Endometrial microvascular endothelial cells (primary cell): ENCODE data around the gene MYLIP. TPM values are rescaled to one million over a fixed set of nuclear protein-coding genes. Genes with fewer than 3 reads are reported as not detected.

Experiments
- in situ Hi-C: cut with HindIII; loops from 2 replicates; pipeline ENCODE4 v1.10.0; 2017; ENCODE audit warnings: low sequenced_read_pairs, low pct_unique_long_range_greater_than_20kb; ENCODE audit errors: inconsistent ontology term
- total RNA-seq: library from RNA; depleted of rRNA; stranded (reverse); fragments of >200 nt; gene quantifications from one replicate; pipeline ENCODE4 v1.2.3, GENCODE V29; 2015; ENCODE audit errors: inconsistent ontology term

MYLIP gene
- total RNA-seq, 1 donor from 2014 or later, result 5.4 TPM

DNA sequence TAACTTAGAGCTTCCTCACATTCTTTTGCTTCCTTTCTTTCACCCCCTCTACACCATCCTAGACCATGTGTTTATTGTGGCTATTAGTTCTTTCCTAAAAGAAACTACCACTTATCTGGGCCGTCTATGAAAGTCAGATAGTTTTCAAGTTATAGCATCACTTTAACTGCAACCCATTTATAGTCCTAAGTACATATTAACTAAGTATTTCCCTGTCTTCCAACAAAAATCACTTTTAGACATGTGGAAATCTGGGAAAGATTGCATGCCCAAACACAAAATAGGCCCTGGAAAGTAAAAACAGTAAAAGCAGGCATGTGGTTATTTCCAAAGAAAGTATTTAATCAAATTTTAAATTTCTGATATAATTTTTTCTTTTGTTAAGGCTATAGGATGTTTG lies 5.5 kb downstream of the MYLIP start:
- in situ Hi-C loops, result no loop called here

DNA sequence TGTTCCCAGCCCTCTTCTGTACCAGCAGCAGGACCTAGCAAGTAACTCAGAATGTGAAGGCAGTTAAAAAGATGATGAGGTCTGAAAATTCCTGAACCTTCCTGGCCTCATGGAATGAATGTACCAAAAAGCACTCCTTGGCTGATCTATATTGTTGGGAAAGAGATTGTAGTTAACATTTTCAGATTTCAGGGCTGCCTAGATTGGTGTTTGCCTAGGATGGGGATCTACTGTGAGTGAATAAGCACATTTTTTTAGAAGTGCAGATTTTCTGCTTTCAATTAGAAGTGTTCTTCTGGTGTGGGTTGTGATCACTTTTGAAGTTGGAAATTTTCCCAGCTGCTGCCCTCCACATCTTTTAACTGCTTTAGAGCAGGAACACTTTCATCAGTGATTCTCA lies 6.2 kb downstream of the MYLIP start:
- in situ Hi-C loops, result no loop called here

DNA sequence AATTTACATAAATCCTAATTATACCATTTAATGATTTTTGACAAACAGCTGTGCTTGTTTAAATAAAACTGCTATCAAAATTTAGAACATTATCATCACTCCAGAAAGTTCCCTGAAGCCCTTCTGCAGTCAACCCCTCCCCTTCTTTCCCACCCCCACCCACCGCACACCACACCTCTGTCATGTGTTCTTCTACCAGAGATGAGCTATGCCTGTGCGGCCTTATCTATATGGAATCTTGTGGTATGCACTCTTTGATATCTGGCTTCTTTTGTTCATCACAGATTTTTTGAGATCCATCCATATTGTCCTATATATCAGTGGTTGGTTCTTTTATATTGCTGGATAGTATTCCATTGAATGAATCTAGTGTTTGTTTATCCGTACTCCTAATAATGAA lies 7.2 kb downstream of the MYLIP start:
- in situ Hi-C loops, result no loop called here

DNA sequence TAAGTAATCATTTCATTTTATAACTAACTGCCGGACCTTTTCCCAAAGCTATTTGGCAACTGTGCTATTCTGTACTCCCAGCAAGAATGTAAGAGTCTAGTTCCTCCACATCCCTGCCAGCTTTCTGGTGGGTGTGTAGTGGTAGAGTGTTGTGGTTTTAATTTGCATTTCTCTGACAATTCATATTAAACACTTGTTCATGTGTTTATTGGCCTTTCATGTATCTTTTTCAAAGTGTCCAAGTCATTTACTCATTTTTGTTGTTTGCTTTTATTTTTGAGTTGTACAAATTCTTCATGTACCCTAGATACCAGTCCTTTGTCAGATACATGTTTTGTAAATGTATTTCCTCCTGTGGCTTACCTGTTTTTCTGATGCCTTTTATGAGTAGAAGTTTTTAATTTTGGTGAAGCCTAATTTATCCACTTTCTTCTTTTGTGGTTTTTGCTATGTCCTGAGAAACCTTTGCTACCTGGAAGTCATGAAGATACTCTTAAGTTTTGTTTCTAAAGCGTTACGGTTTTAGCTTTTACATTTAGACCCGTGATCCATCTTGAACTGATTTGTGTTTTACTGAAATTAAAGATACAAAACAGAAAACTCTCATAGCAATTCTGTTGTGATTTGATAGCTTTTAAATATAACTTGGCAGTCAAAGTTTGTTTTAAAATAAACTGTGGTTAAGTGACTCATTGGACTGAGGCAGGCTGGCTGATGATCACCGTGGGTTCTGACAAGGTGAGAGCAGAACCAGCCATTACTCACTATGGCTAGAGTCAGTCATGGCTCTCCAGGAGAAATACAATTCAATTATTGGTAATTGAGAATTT lies 8.0 kb downstream of the MYLIP start:
- in situ Hi-C loops, result no loop called here

DNA sequence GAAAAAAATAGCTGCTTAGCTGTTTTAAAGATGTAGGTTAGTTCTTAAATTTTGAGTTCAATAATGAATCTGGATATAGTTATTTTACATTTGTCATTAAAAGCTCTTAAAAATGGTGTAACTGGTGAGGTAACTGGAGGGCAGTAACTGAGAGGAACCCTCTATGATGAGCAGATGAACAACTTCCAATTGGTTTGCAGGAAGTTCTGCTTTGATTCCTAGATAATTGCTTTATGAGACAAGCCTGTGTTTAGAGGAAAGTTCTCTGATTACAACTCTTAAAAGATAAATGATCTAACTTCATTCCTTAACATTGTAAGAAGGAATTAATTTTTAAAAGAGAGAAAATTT lies 8.5 kb downstream of the MYLIP start:
- in situ Hi-C loops, result no loop called here

DNA sequence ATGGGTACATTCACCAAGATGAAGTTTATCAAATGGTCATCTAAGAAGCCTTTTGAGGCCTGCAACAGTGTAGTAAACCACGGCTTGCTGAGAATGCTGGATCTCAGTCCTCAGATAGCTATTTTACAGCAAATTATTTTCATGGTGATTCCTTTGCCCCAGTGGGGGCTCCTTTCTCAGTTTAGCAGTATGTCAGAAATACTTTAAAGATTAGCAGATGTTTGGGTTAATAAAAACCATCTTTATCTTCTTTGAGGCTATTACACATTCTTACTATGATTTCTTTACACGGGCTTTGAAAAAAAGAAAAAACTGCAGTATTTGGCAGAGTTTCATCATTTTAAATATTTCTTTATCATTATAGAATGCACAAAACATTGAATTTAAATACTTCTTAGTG lies 10.7 kb downstream of the MYLIP start:
- in situ Hi-C loops, result no loop called here

DNA sequence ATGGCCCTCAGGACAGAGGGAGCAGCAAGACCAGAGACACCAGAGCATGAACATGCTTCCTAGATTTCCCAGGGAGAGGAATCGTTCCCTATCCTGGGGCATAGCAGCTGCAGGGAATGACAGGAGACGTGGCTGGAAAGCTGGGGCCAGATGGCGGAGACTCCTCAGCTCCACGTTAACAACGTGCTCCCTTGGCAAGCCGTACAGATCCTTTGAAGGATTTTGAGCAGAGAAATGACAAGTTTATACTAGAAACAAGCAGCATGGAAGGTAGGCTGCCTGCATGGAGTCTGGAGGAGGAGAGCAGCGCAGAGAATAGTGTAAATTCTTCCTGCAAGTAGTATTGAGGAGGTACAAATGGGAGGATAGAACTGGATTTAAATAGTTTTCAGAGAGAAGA lies 11.7 kb downstream of the MYLIP start:
- in situ Hi-C loops, result no loop called here

DNA sequence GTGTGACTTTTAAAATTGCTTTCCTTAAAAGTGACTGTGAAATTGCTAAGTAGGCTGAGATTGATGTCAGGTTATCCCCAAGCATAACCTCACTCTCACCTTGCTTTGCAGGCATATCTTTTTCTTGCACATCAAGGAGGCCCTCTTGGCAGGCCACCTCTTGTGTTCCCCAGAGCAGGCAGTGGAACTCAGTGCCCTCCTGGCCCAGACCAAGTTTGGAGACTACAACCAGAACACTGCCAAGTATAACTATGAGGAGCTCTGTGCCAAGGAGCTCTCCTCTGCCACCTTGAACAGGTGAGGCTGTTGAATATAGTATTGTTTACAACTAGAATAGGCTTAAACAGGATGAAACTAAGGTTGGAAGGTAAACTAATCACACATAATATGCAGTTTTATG lies 12.6 kb downstream of the MYLIP start:
- in situ Hi-C loops, result no loop called here

DNA sequence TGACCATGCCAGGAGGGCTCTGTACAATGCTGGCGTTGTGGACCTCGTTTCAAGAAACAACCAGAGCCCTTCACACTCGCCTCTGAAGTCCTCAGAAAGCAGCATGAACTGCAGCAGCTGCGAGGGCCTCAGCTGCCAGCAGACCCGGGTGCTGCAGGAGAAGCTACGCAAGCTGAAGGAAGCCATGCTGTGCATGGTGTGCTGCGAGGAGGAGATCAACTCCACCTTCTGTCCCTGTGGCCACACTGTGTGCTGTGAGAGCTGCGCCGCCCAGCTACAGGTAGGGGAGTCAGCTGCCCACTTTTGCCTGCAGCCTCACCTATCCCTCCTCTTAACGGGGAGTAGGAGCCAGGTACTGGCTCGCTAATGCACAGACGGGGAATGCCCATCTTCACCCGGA lies 16.2 kb downstream of the MYLIP start:
- in situ Hi-C loops, result no loop called here

DNA sequence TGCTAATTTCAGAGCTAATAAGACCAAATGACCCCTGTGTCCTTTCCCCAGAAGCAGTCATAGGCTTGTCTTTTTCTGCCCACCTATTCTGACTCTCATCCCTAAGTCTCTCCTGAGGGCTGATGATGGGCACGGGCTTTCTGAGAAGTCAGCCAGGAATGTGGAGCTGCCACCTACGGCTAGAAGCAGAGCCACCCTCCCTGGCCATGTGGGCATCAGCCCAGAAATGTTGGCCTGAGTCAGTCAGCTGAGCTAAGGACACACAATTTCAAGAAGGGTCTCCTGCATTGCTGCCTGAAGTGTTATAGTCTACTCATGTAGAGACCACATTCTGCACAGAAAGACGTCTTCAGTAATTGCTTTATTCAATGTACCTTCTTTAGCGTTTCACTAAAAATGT lies 17.1 kb downstream of the MYLIP start:
- in situ Hi-C loops, result no loop called here

DNA sequence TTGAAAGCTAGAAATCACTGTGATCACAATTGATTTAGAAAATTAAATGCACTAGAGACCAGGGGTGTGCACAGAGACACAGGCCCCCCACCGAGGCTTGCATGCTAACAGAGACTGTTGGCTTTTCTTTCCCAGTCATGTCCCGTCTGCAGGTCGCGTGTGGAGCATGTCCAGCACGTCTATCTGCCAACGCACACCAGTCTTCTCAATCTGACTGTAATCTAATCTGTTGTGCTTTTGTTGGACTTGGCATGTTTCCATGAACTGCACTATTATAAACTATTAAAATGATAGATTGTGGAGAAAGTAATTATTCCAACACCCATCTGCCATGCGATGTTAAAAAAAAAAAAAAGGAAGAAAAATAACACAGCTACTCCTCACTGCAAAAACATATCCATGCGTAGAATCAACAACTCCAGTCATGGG lies 17.7 kb downstream of the MYLIP start:
- in situ Hi-C loops, result no loop called here

DNA sequence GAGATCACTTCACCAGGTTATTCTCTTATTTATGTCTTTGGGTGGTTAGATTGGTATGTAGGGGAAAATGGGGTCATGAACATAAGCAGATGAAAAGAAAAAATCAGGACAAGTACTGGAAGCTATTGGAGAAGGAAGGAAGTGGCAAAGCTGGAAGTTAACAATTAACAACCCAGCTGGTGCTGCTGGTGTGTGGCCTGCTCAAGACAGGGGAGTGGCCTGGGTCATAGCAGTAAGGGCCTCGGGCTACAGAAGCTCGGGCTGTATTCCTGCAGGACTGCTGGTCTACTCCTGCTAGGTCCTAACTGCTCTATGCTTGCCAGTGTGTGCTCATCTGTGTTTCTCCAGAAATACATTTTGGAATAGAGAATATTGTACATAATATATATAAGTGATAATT lies 19.6 kb downstream of the MYLIP start:
- in situ Hi-C loops, result no loop called here

DNA sequence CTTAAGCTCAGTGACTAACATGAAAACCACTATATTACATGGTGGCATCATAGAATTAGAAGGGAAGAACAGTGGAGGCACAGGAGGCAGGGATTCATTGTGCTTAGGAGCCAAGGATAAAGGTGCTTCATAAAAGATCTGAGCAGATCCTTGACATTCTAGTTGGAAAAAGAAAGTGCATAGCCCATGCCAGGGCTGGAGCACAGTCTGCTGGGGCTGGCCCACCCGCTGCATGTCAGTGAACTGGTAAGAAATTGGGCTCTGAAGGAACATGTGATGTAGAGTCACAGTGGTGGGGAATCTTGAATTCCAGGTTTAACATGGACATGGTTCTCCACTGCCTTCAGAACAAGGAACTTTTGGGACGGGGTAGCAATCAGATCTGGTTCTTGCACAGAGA lies 20.4 kb downstream of the MYLIP start:
- in situ Hi-C loops, result no loop called here

DNA sequence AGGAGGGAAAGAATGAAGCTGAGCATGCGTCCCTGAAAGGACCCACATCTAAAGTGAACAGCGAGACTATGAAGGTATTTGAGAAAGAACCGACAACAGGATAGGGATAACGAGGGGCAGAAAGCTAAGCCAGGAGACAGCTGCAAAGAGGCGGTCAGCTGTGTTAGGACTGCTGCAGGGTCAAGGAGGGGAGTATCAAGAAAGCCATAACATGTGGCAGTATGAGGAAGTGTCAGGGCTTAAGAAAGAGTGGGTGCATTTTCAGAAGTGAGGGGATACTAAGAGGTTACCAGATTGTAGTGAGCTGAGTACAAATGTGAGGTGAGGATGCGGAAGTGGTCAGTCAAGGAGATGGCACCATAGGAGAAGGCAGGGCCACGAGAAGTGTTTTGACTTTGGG lies 21.2 kb downstream of the MYLIP start:
- in situ Hi-C loops, result no loop called here

DNA sequence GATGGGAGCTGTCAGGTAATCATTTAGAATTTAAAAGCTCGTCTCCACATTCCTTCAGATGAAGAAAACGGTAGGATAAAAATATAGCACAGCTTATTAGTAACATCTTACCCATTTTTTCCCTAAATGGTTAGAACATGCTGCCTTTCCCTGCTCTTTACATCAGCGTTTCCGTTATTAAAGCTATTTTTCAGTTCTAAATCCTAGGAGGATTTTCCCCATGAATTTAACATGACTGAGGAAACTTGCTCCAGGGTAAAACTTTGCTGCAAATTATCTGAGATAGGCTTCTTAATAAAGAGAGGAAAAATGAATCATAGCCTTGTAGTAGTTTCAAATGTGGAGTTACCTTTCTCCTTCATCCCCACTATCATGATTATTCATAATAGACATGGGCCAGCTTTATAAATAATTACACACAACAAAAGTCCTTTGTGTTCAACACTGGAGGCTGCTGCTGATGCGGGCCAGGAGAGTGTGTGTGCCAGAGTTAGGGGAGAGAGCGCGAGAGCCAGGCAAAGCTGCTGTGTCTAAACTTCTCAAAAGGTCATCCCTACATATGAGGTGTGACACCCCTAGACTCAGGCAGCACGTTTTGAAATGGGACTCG lies 24.4 kb downstream of the MYLIP start:
- in situ Hi-C loops, result no loop called here

DNA sequence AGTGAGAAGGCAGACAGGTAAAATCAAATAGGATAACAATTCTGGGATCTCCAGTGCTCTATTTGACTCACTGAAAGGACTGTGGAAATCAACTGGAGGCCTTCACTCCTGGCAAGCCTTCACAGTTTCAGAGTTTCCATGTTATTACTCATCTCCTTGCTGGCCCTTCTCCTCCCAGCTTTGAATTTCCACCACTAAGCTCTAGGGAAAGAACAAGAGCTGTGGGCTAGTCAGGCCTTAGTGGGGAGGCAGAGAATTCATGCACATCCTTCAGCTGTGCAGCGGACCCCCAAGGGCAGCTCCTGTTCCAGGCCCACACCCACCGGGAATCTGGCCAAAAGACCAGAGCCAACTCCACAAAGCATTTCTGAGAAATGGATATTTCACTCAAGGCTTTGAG lies 26.0 kb downstream of the MYLIP start:
- in situ Hi-C loops, result no loop called here

DNA sequence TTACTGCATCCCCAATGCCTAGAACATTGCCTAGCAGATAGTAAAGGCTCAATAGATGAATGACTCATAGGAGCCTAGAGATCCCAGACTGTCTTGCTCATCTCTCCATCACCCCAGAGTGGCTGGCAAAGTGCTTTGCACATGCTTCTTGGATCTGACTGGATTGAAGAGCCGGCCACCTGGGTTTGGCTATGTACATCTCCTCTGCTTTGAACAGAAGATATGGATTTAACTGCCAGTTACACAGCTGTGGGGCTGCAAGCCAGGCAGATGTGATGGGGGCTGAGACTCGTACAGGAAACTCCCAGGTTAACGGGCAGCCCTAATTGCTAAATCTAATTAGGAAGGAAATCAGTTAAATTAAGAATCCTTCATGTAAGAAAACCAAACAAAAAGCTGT lies 28.6 kb downstream of the MYLIP start:
- in situ Hi-C loops, result no loop called here

DNA sequence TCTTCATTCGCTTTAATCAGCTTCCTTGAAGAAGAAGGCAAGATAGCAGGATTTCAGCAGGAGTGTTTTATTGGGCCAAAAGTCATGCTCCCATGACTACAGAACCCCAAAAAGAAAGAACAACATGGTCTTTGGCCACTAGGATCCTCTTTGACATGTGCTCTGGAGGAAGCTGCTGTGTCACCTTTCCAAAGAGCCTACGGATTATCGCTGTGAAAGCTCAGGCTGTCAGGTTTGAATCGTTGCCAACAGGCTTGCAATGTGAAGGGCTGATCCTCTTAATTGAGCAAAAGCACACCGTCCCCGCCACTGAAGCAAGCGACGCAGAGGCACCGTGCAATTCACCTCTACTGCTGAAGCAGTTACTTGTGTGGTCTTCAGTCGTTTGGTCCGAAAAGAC lies 29.0 kb downstream of the MYLIP start:
- in situ Hi-C loops, result no loop called here

DNA sequence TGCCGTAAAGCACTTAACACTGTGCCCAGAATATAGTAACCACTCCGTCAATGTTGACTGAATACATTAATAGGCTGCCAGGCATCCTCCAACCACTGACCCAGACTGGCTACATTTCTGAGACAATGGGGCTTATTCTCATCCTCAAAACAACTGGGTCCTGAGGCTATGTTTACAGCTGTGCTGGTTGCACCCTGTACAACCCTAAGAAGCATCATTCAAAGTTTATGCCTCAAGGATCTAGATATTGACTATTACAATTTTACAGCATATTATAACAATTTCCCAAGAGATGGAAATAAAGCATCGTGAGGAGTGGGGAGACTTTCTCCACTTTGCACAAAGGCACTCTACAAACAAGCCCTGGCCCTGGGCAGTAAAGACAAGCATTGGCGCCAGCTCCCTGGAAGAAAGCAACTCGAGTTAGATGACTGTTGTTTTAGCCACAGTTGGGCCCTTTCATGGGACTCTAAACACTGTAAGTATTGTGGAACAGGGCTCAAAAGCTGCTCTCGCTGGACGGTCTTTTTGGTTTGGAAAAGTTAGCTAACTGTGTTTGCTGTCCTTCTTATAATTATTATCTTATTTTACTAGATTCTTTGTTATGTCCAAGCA lies 30.2 kb downstream of the MYLIP start:
- in situ Hi-C loops, result no loop called here

DNA sequence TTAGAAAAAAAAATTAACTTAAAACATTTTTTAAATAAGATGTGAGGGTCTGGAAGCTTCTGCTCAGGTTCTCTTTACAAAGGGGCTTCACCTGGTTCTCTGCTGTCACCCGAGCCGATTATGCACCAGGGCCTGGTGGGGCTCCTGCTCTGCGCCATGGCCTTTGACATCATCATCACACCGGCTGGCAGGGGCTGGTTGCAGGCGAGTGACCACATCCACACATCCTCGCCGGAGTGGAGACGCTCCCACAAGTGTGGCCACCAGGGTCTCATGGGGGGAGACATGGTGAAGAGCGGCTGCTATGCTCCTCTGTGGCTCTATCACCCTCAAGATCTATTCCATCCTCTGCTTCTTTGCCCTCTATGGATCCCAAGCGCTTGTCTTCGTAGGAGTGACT lies 31.9 kb downstream of the MYLIP start:
- in situ Hi-C loops, result no loop called here
